Bronchial epithelial cell (primary cell): ENCODE data around the gene CD99L2. TPM values are rescaled to one million over a fixed set of nuclear protein-coding genes. Genes with fewer than 3 reads are reported as not detected.
"Not testable (repeated sequence)": the region's sequence is repeated elsewhere in the genome, so short reads cannot be mapped to it uniquely, and the experiment has no call there.

Source experiments
- DNase-seq: peaks from one replicate; pipeline ENCODE4 v3.0.0-alpha.2; 2010; ENCODE audit warnings: low read depth
- FAIRE-seq: peaks from 2 replicates; lab custom pipeline; 2011; peaks lifted over from hg19 to GRCh38; lab: Jason Lieb, UNC
- H3K27me3 ChIP-seq: 2 replicates; pipeline ENCODE4 v1.5.1; 2011; ENCODE audit warnings: low read length; ENCODE audit not compliant: control insufficient read depth, insufficient read depth
- H3K36me3 ChIP-seq: 2 replicates; pipeline ENCODE4 v1.5.1; 2011; ENCODE audit warnings: low read length; ENCODE audit not compliant: control insufficient read depth, insufficient read depth
- H3K4me3 ChIP-seq: 2 replicates; pipeline ENCODE4 v1.5.1; 2011; ENCODE audit warnings: mild to moderate bottlenecking, low read depth, low read length, control low read depth
- total RNA-seq: library from RNA; depleted of rRNA; stranded (reverse); fragments of >200 nt; gene quantifications from 2 replicates; pipeline ENCODE4 v1.2.1, GENCODE V29; 2014
- TF ChIP-seq, protein P1 (sequence below): IDR thresholded peaks from 2 replicates; pipeline ENCODE4 v1.5.1; 2011; ENCODE audit warnings: mild to moderate bottlenecking, moderate library complexity, low read length, control low read depth, inconsistent platforms; ENCODE audit not compliant: insufficient read depth, severe bottlenecking

Gene CD99L2
- total RNA-seq, 1 donor from 2014 or later, result 10.8 TPM

GRCh38 chrX:150828785-150829184 is 69.7 kb downstream of the CD99L2 start:
- DNase-seq (no peak), FAIRE-seq (no peak)
- no peaks in the 10 kb centered on the region for H3K27me3 ChIP-seq
- TF ChIP-seq, protein P1, sequence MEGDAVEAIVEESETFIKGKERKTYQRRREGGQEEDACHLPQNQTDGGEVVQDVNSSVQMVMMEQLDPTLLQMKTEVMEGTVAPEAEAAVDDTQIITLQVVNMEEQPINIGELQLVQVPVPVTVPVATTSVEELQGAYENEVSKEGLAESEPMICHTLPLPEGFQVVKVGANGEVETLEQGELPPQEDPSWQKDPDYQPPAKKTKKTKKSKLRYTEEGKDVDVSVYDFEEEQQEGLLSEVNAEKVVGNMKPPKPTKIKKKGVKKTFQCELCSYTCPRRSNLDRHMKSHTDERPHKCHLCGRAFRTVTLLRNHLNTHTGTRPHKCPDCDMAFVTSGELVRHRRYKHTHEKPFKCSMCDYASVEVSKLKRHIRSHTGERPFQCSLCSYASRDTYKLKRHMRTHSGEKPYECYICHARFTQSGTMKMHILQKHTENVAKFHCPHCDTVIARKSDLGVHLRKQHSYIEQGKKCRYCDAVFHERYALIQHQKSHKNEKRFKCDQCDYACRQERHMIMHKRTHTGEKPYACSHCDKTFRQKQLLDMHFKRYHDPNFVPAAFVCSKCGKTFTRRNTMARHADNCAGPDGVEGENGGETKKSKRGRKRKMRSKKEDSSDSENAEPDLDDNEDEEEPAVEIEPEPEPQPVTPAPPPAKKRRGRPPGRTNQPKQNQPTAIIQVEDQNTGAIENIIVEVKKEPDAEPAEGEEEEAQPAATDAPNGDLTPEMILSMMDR, result no peak
- no peak overlapping the region for H3K4me3 ChIP-seq
- H3K36me3 ChIP-seq, result no peaks in the 10 kb centered on the region

DNA sequence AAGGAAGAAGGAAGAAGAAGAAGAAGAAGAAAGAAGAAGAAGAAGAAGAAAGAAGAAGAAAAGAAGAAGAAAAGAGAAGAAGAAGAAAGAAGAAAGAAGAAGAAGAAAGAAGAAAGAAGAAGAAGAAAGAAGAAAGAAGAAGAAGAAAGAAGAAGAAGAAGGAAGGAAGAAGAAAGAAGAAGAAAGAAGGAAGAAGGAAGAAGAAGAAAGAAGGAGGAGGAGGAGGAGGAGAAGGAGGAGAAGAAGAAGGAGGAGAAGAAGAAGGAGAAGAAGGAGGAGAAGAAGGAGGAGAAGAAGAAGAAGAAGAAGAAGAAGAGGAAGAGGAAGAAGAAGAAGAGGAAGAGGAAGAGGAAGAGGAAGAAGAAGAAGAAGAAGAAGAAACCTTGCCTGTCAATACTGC is 74.1 kb downstream of the CD99L2 start:
- H3K27me3 ChIP-seq, DNase-seq, H3K4me3 ChIP-seq, FAIRE-seq, H3K36me3 ChIP-seq: not testable (repeated sequence)

DNA sequence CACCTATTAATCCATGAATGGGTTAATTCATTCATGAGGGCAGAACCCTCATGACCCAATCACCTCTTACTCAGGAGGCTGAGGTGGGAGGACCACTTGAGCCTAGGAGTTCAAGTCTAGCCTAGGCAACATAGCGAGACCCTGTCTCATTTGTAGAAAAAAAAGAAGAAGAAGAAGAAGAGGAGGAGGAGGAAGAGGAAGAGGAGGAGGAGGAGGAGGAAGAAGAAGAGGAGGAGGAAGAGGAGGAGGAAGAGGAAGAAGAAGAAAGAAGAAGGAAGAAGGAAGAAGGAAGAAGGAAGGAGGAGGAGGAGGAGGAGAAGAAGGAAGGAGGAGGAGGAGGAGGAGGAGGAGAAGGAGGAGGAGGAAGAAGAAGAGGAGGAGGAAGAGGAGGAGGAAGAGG is 74.6 kb downstream of the CD99L2 start:
- DNase-seq, H3K27me3 ChIP-seq, H3K4me3 ChIP-seq, H3K36me3 ChIP-seq, FAIRE-seq: not testable (repeated sequence)

DNA sequence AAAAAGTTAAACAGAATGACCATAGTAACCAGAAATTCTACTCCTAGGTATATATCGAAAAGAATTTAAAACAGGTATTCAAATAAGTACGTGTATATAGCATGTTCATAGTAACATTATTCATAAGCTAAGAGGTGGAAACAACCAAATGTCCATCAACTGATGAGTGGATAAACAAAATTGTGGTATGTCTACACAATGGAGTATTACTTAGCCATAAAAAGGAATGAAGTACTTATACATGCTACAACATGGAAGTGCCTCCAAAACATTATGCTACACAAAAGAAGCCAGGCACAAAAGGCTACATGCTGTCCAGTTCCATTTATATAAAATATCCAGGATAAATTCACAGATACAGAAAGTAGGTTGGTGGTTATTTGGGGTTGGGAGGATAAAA is 76.5 kb downstream of the CD99L2 start:
- FAIRE-seq (no peak), DNase-seq (no peak)
- TF ChIP-seq, protein P1, result no peak
- H3K4me3 ChIP-seq, result no peak overlapping the region
- H3K27me3 ChIP-seq, result no peaks in the 10 kb centered on the region
- peaks cover 1% of the 10 kb centered on the region for H3K36me3 ChIP-seq

DNA sequence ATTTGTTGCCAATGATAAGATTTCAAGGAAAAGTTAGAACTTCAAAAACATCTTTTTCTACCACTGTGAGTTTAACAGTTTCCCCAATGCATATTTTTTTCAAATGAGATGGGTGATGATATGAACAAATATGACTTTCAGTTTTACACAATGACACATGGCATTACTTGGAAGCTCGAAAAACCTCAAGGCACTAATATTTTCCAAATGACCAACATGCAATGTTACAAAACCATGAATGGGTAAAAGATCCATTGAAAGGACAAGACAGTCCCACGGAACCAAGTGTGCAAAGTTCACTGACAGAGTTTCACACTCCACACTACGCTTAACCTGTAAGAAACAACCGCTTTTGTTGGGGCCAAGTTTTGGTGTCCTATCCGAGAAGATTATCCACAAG is 84.5 kb downstream of the CD99L2 start:
- peaks cover 3% of the 10 kb centered on the region for H3K36me3 ChIP-seq
- no peak for DNase-seq
- no peaks in the 10 kb centered on the region for H3K27me3 ChIP-seq
- peak; percentile 62 for FAIRE-seq
- TF ChIP-seq, protein P1, result no peak
- H3K4me3 ChIP-seq, result no peak overlapping the region

DNA sequence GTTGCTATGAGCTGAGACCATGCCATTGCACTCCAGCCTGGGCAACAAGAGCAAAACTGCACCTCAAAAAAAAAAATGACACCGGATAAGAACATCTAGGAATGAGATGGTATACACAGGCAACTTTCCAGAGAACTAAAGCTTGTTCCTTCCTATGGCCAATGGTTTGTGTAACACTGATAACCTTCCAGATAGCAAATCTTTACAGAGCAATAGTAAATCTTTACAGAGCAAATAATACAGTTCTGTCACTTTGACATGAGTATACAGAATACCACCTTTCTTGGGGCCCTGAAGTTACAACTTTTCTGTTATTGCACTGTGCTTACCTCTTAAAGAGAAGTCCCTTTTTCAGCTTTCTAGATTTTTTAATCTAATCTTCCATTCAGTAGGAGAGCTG is 91.6 kb downstream of the CD99L2 start:
- H3K36me3 ChIP-seq, result peaks cover 1% of the 10 kb centered on the region
- TF ChIP-seq, protein P1, result no peak
- no peaks in the 10 kb centered on the region for H3K27me3 ChIP-seq
- DNase-seq (no peak), FAIRE-seq (no peak)
- no peak overlapping the region for H3K4me3 ChIP-seq

GRCh38 chrX:150805736-150806135 is 92.7 kb downstream of the CD99L2 start:
- TF ChIP-seq, protein P1, result no peak
- FAIRE-seq, result no peak
- H3K27me3 ChIP-seq, result no peaks in the 10 kb centered on the region
- H3K4me3 ChIP-seq, result no peak overlapping the region
- DNase-seq, result no peak
- H3K36me3 ChIP-seq, result peaks cover 1% of the 10 kb centered on the region
